ENCODE measurements around the gene IGFBP2. TPM values are rescaled to one million over a fixed set of nuclear protein-coding genes. Genes with fewer than 3 reads are reported as not detected.

The IGFBP2 gene
- total and polyA plus RNA-seq, 2 experiments from 2014 or later: 451 to 476 TPM

- H3K4me3 ChIP-seq: no peak overlapping the region
- peaks cover 3% of the 10 kb centered on the region for H3K27me3 ChIP-seq
- peak; percentile 32 for TF ChIP-seq CTCF (IDR thresholded peaks at IDR 0.05; ENCODE audit: low read depth, low read length)
- peaks cover 10% of the 10 kb centered on the region for H3K4me1 ChIP-seq (ENCODE audit: low read depth)
- no peaks in the 10 kb centered on the region for H3K9me3 ChIP-seq (ENCODE audit: low read depth)
- DNase-seq (ENCODE audit: low read depth in 1 of 2, low spot score in 1 of 2): peak in 1 of 2 donors; percentile 58
- H3K36me3 ChIP-seq: peaks cover 6% of the 10 kb centered on the region
- peak overlapping the region; percentile 69 for H3K27ac ChIP-seq
Measured at GRCh38 chr2:216664593-216665034, 31.4 kb downstream of the IGFBP2 start.

DNA sequence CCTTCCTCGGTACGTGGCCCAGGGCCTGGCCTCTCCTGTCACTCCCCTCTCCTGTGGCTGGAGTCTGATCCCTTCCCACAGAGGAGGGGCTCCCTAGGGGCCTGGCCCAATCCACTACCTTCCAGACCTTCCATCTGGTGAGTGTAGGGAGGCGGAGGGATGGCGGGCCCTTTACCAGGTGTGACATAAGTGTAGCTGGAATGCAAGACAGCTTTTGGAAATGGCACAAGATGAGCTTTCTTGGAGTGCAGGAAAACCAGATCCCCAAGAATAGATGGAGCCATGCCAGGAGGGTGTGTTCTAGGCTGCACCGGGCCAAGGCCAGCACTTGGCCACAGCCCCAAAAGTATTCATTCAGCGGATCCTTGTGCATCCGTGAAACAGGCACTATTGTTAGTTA lies 32.0 kb downstream of the IGFBP2 start:
- no peak for TF ChIP-seq CTCF (IDR thresholded peaks at IDR 0.05; ENCODE audit: low read depth, low read length)
- Histone ChIP-seq H3K4me3 (no peak overlapping the region), H3K4me1 (ENCODE audit: low read depth) (peaks cover 10% of the 10 kb centered on the region), H3K9me3 (ENCODE audit: low read depth) (no peaks in the 10 kb centered on the region), H3K27ac (peak overlapping the region; percentile 69), H3K36me3 (peaks cover 6% of the 10 kb centered on the region), H3K27me3 (peaks cover 3% of the 10 kb centered on the region)
- peak in 1 of 2 donors; percentile 68 for DNase-seq (ENCODE audit: low read depth in 1 of 2, low spot score in 1 of 2)

DNA sequence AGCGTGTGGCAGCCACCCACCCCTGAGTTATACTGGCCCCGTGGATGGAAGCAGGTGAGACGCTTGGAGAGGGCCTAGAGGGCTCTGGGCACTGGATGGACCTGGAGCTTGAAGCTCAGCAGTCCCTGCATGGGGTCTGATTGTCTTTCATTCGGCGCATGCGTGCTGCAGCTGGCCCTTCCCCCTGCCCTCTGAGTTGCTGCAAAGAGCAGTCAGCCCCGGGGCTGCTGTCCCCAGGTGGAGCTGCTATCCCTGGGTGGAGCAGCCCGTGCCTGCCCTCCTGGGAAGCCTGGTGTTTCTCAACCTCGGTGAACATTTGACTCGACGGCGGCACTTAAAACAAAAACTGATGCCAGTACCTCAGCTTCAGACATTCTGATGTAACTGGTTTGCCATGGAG lies 32.5 kb downstream of the IGFBP2 start:
- Histone ChIP-seq H3K4me3 (no peak overlapping the region), H3K4me1 (ENCODE audit: low read depth) (peaks cover 10% of the 10 kb centered on the region), H3K27me3 (peaks cover 3% of the 10 kb centered on the region), H3K27ac (peak overlapping the region; percentile 69), H3K36me3 (peaks cover 6% of the 10 kb centered on the region), H3K9me3 (ENCODE audit: low read depth) (no peaks in the 10 kb centered on the region)
- DNase-seq (ENCODE audit: low read depth in 1 of 2, low spot score in 1 of 2): peak; percentile 34 to 82
- TF ChIP-seq CTCF (IDR thresholded peaks at IDR 0.05; ENCODE audit: low read depth, low read length): no peak

DNA sequence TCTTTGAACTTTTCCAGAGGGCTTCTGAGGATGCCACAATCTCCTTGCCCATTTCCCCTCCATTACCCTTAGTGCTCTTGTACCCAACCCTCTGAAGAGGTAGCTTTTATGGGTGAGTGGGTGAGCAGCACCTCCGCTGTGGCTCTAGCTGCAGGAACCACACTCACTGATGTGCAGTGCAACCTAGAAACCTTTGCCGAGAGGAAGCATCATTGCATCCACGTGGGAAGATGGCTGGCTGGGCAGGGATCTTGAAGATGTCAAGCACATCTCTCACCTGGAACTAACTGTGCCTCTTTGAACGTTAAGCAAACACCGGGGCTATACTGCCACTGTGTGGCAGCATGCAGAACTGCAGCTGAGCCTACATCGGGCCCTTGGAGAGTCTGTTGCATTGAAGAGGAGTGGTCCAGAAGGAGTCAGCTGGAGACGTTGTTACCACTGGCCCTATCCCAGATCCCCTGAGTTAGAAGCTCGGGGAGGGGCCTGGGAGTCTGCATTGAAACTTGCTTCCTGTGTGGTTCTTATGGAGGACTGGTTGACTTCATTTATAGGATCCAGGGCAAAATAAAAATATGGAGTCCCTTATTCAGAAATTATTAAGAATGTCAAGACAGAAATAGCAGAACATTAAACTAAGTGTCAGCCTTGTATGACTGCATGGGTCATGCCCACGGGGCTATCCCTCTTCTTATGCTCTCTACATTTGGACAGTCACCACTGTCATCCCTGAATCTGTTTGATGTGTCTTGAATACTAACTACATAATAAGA lies 33.4 kb downstream of the IGFBP2 start:
- peaks cover 3% of the 10 kb centered on the region for H3K36me3 ChIP-seq
- H3K27me3 ChIP-seq: peaks cover 3% of the 10 kb centered on the region
- DNase-seq (ENCODE audit: low read depth in 1 of 2, low spot score in 1 of 2): peak; percentile 71 to 74
- H3K4me1 ChIP-seq (ENCODE audit: low read depth): peaks cover 10% of the 10 kb centered on the region
- no peaks in the 10 kb centered on the region for H3K9me3 ChIP-seq (ENCODE audit: low read depth)
- H3K27ac ChIP-seq: no peak overlapping the region
- no peak overlapping the region for H3K4me3 ChIP-seq
- peak; percentile 98 for TF ChIP-seq CTCF (IDR thresholded peaks at IDR 0.05; ENCODE audit: low read depth, low read length)

GRCh38 chr2:216670266-216671080 lies 37.3 kb downstream of the IGFBP2 start:
- Histone ChIP-seq H3K27ac (no peak overlapping the region), H3K27me3 (peaks cover 3% of the 10 kb centered on the region), H3K9me3 (ENCODE audit: low read depth) (no peaks in the 10 kb centered on the region), H3K4me3 (no peak overlapping the region), H3K36me3 (no peaks in the 10 kb centered on the region), H3K4me1 (ENCODE audit: low read depth) (peaks cover 7% of the 10 kb centered on the region)
- no peak for TF ChIP-seq CTCF (IDR thresholded peaks at IDR 0.05; ENCODE audit: low read depth, low read length)
- DNase-seq (ENCODE audit: low read depth in 1 of 2, low spot score in 1 of 2): no peak

All from cardiac muscle cell (in vitro differentiated cells and primary cell).